H1 (cell line): ENCODE results near the gene LTBP4. TPM values are rescaled to one million over a fixed set of nuclear protein-coding genes. Genes with fewer than 3 reads are reported as not detected.

Experiments
- ASH2L ChIP-seq: fragments of 200-600, 300-600 bp; sonication (generic); IDR thresholded peaks from one replicate; pipeline ENCODE4 v1.7.1; 2017; ENCODE audit warnings: low read length
- BACH1 ChIP-seq: IDR thresholded peaks from 2 replicates; pipeline ENCODE4 v1.6.1; 2012; ENCODE audit warnings: low read length, improper control_type of control experiment
- POU5F1 ChIP-seq: IDR thresholded peaks from 2 replicates; pipeline ENCODE4 v1.6.1; 2011; ENCODE audit warnings: low read depth, mild to moderate bottlenecking, low read length, moderate library complexity
- SP1 ChIP-seq: IDR thresholded peaks from 2 replicates; pipeline ENCODE4 v1.6.1; 2011; ENCODE audit warnings: low read depth, low read length
- polyA plus RNA-seq, 7 experiments: library from polyadenylated mRNA; depleted of rRNA in 3 of 7; stranded (reverse) in 5 of 7; unstranded in 2 of 7; fragments of >200 nt in 5 of 7; fragments of 200-250 nt in 2 of 7; gene quantifications; 1 replicate in 5 of 7; 2 replicates in 1 of 7; 4 replicates in 1 of 7; pipeline versions ENCODE4 v1.2.1 to v1.2.3, GENCODE V29; 2011 to 2013; ENCODE audit warnings: missing spikeins in 2 of 7, mixed read lengths in 2 of 7
- total RNA-seq: library from RNA; stranded (reverse); fragmentation: NEBNext Ultra II Directional; extraction: Animal tissue kit (Norgen Biotek cat#: 25700); gene quantifications from 2 replicates; pipeline ENCODE4 v1.2.1, GENCODE V29; 2021

LTBP4 gene
- total and polyA plus RNA-seq, 2 of the 8 experiments (the other 6 are each of a cell fraction or from before 2014, with no cell fraction given) = 54.5 to 77.1 TPM

DNA sequence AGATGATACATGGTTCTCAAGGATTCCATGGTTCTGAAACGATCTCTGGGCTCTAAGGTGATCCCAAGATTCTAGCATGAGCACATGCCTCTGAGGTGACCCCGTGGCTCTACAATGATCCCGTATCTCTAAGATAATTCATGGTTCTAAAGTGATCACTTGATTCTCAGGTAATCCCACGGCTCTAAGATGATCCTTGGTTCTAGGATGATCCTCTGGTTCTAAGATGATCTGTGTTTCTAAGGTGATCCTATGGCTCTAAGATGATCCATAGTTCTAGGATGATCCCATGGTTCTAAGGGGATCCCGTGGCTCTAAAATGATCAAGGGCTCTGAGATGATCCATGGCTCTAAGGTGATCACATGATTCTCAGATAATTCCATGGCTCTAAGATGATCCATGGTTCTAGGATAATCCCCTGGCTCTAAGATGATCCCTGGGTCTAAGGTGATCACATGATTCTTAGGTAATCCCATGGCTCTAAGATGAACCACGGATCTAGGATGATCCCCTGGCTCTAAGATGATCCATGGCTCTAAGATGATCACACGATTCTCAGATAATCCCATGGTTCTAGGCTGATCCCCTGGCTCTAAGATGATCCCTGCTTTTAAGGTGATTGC is 67.9 kb downstream of the LTBP4 start (continued):
- TF ChIP-seq ASH2L = no peak
- no peak for TF ChIP-seq SP1
- no peak for TF ChIP-seq BACH1
- no peak for TF ChIP-seq POU5F1
